ENCODE data around the gene ARF1.

The ARF1 gene

GRCh38 chr1:228139931-228140723, 57.6 kb downstream of the ARF1 start, which contains the start of gene GUK1 (continued):
- TF ChIP-seq ZNF311 (tag by site-specific recombination; IDR thresholded peaks at IDR 0.05; ENCODE audit: borderline replicate concordance) (no peak), ZNF394 (tag by site-specific recombination; IDR thresholded peaks at IDR 0.05; ENCODE audit: borderline replicate concordance) (peak; percentile 97; the same call in 1 of the 2 replicates), BCL6B (tag by site-specific recombination; IDR thresholded peaks at IDR 0.05) (no peak), ZSCAN4 (tag by site-specific recombination; IDR thresholded peaks at IDR 0.05) (no peak; the same call in 1 of the 2 replicates), ZEB2 (tag by site-specific recombination; IDR thresholded peaks at IDR 0.05) (peak; percentile 99), ZBTB6 (tag by site-specific recombination; IDR thresholded peaks at IDR 0.05) (no peak; the same call in 1 of the 2 replicates), ZBTB8A (tag by site-specific recombination; IDR thresholded peaks at IDR 0.05) (peak; percentile 100), WT1 (tag by site-specific recombination; IDR thresholded peaks at IDR 0.05) (peak; percentile 90), SP7 (tag by site-specific recombination; IDR thresholded peaks at IDR 0.05) (peak; percentile 97), ZNF155 (tag by site-specific recombination; IDR thresholded peaks at IDR 0.05) (no peak), ZNF776 (tag by site-specific recombination; IDR thresholded peaks at IDR 0.05; ENCODE audit: borderline replicate concordance) (no peak), BCL11A (tag by site-specific recombination; IDR thresholded peaks at IDR 0.05; ENCODE audit: low read depth) (0 out of 2 replicates have a peak, but pooled peaks have one; percentile 23), ZFP37 (tag by site-specific recombination; IDR thresholded peaks at IDR 0.05) (no peak), ZNF335 (tag by site-specific recombination; conservative IDR thresholded peaks at IDR 0.05) (no peak), ZNF266 (tag by site-specific recombination; IDR thresholded peaks at IDR 0.05; ENCODE audit: low read depth) (no peak), PRDM2 (tag by site-specific recombination; IDR thresholded peaks at IDR 0.05; ENCODE audit: borderline replicate concordance) (no peak), ZNF449 (tag by site-specific recombination; IDR thresholded peaks at IDR 0.05) (peak; percentile 86), TSHZ1 (tag by site-specific recombination; IDR thresholded peaks at IDR 0.05; ENCODE audit: borderline replicate concordance) (peak; percentile 81), KLF7 (tag by site-specific recombination; IDR thresholded peaks at IDR 0.05; ENCODE audit: borderline replicate concordance) (peak; percentile 78; the same call in 1 of the 2 replicates), TRIM28 (IDR thresholded peaks at IDR 0.05; ENCODE audit: borderline replicate concordance, low read length) (peak; percentile 40; the same call in 1 of the 2 replicates), TCF7L2 (IDR thresholded peaks at IDR 0.05; ENCODE audit: borderline replicate concordance, low read depth, low read length) (peak; percentile 97; the same call in 1 of the 2 replicates), BCL11B (tag by site-specific recombination; IDR thresholded peaks at IDR 0.05; ENCODE audit: low read depth) (peak; percentile 71; the same call in 1 of the 2 replicates), ZFHX2 (tag by site-specific recombination; conservative IDR thresholded peaks at IDR 0.05) (peak; percentile 100), ZNF175 (tag by site-specific recombination; IDR thresholded peaks at IDR 0.05) (no peak)

Measured in HEK293 (cell line).